H9 (cell line): ENCODE results near the gene ZC4H2. TPM values are rescaled to one million over a fixed set of nuclear protein-coding genes. Genes with fewer than 3 reads are reported as not detected.

Source experiments
- DNase-seq: peaks from one replicate; pipeline ENCODE4 v3.0.0-alpha.2; 2017
- H2AFZ ChIP-seq: one replicate; pipeline ENCODE4 v1.6.1; 2013; ENCODE audit warnings: mild to moderate bottlenecking, low read length, control low read depth, moderate library complexity
- H2AK5ac ChIP-seq: 2 replicates; pipeline ENCODE4 v1.6.1; 2013; ENCODE audit warnings: low read length, control low read depth, mixed read lengths; ENCODE audit not compliant: insufficient read length
- H2BK120ac ChIP-seq: one replicate; pipeline ENCODE4 v1.6.1; 2013; ENCODE audit warnings: low read depth, mild to moderate bottlenecking, low read length, control low read depth, inconsistent platforms; ENCODE audit not compliant: poor library complexity, severe bottlenecking
- H2BK12ac ChIP-seq: 2 replicates; pipeline ENCODE4 v1.6.1; 2013; ENCODE audit warnings: low read length, control low read depth, mixed read lengths, low read depth; ENCODE audit not compliant: insufficient read length
- H2BK15ac ChIP-seq: 2 replicates; pipeline ENCODE4 v1.6.1; 2013; ENCODE audit warnings: low read depth, low read length, control low read depth
- H2BK20ac ChIP-seq: one replicate; pipeline ENCODE4 v1.6.1; 2013; ENCODE audit warnings: low read depth, mild to moderate bottlenecking, low read length, control low read depth, inconsistent platforms; ENCODE audit not compliant: poor library complexity, severe bottlenecking
- H2BK5ac ChIP-seq: 2 replicates; pipeline ENCODE4 v1.6.1; 2013; ENCODE audit warnings: low read length, control low read depth, mixed read lengths; ENCODE audit not compliant: insufficient read length
- H3K14ac ChIP-seq: 2 replicates; pipeline ENCODE4 v1.6.1; 2013; ENCODE audit warnings: low read length, control low read depth; ENCODE audit not compliant: insufficient read depth
- H3K18ac ChIP-seq: 2 replicates; pipeline ENCODE4 v1.6.1; 2013; ENCODE audit warnings: low read depth, mild to moderate bottlenecking, mixed read lengths, low read length, control low read depth; ENCODE audit not compliant: insufficient read length
- H3K23ac ChIP-seq: 2 replicates; pipeline ENCODE4 v1.6.1; 2013; ENCODE audit warnings: low read length, control low read depth, mixed read lengths, low read depth; ENCODE audit not compliant: insufficient read length
- H3K23me2 ChIP-seq: 2 replicates; pipeline ENCODE4 v1.6.1; 2013; ENCODE audit warnings: low read depth, mild to moderate bottlenecking, mixed read lengths, low read length, control low read depth; ENCODE audit not compliant: insufficient read length, poor library complexity, severe bottlenecking
- H3K27ac ChIP-seq: 2 replicates; pipeline ENCODE4 v1.5.1; 2013; ENCODE audit warnings: low read length, control low read depth, mixed read lengths, low read depth; ENCODE audit not compliant: insufficient read length
- H3K27me3 ChIP-seq: 2 replicates; pipeline ENCODE4 v1.6.1; 2013; ENCODE audit warnings: low read length, control low read depth, inconsistent platforms; ENCODE audit not compliant: insufficient read depth
- H3K4ac ChIP-seq: 2 replicates; pipeline ENCODE4 v1.6.1; 2013; ENCODE audit warnings: low read depth, mild to moderate bottlenecking, control low read depth, inconsistent platforms, low read length, moderate library complexity
- H3K4me1 ChIP-seq: 2 replicates; pipeline ENCODE4 v1.6.1; 2013; ENCODE audit warnings: low read length, control low read depth, inconsistent platforms; ENCODE audit not compliant: insufficient read depth
- H3K4me2 ChIP-seq: 2 replicates; pipeline ENCODE4 v1.6.1; 2013; ENCODE audit warnings: low read length, control low read depth, mixed read lengths; ENCODE audit not compliant: insufficient read length, insufficient read depth
- H3K56ac ChIP-seq: 2 replicates; pipeline ENCODE4 v1.6.1; 2013; ENCODE audit warnings: low read depth, mild to moderate bottlenecking, mixed read lengths, low read length, control low read depth; ENCODE audit not compliant: insufficient read length
- H3K79me1 ChIP-seq: 2 replicates; pipeline ENCODE4 v1.6.1; 2013; ENCODE audit warnings: low read depth, mild to moderate bottlenecking, moderate library complexity, low read length, control low read depth, inconsistent platforms; ENCODE audit not compliant: insufficient read depth, poor library complexity, severe bottlenecking
- H3K79me2 ChIP-seq: 2 replicates; pipeline ENCODE4 v1.6.1; 2013; ENCODE audit warnings: low read length, control low read depth, inconsistent platforms; ENCODE audit not compliant: insufficient read depth
- H3K9ac ChIP-seq: 2 replicates; pipeline ENCODE4 v1.6.1; 2013; ENCODE audit warnings: low read length, control low read depth, mixed read lengths; ENCODE audit not compliant: insufficient read length; ENCODE audit errors: extremely low read depth
- H3K9me3 ChIP-seq: one replicate; pipeline ENCODE4 v1.6.1; 2013; ENCODE audit warnings: low read depth, low read length, inconsistent platforms; ENCODE audit not compliant: control insufficient read depth
- H3T11ph ChIP-seq: one replicate; pipeline ENCODE4 v1.6.1; 2013; ENCODE audit warnings: mild to moderate bottlenecking, low read length, control low read depth, inconsistent platforms
- H4K20me1 ChIP-seq: one replicate; pipeline ENCODE4 v1.6.1; 2013; ENCODE audit not compliant: control insufficient read depth, insufficient read length, insufficient read depth
- H4K5ac ChIP-seq: 2 replicates; pipeline ENCODE4 v1.6.1; 2013; ENCODE audit warnings: low read depth, mild to moderate bottlenecking, mixed read lengths, low read length, control low read depth; ENCODE audit not compliant: insufficient read length
- H4K8ac ChIP-seq: replicated peaks from 2 replicates; pipeline ENCODE4 v1.6.1; 2013; ENCODE audit warnings: low read length, control low read depth, mixed read lengths, low read depth; ENCODE audit not compliant: insufficient read length
- H4K91ac ChIP-seq: 2 replicates; pipeline ENCODE4 v1.6.1; 2013; ENCODE audit warnings: low read depth, mild to moderate bottlenecking, moderate library complexity, mixed read lengths, low read length, control low read depth; ENCODE audit not compliant: insufficient read length
- H3K27ac Mint-ChIP-seq, 3 experiments: 2 replicates in 2 of 3; 3 replicates in 1 of 3; pipeline ENCODE4 v1.8.0; 2020 to 2021; ENCODE audit warnings: mixed read lengths in 3 of 3, mild to moderate bottlenecking in 1 of 3, moderate library complexity in 1 of 3
- H3K27me3 Mint-ChIP-seq: 2 replicates; pipeline ENCODE4 v1.8.0; 2021; ENCODE audit warnings: low read depth, mild to moderate bottlenecking, moderate library complexity, mixed read lengths
- H3K36me3 Mint-ChIP-seq, 3 experiments: 2 replicates in 2 of 3; 3 replicates in 1 of 3; pipeline ENCODE4 v1.8.0; 2020 to 2021; ENCODE audit warnings: low read depth in 3 of 3, mixed read lengths in 3 of 3; ENCODE audit not compliant: insufficient read depth in 1 of 3
- H3K4me1 Mint-ChIP-seq, 2 experiments: 2 replicates each; pipeline ENCODE4 v1.8.0; 2020; ENCODE audit warnings: mixed read lengths in 2 of 2
- H3K4me3 Mint-ChIP-seq, 2 experiments: 2 replicates in 1 of 2; 3 replicates in 1 of 2; pipeline ENCODE4 v1.8.0; 2020 to 2021; ENCODE audit warnings: mild to moderate bottlenecking in 2 of 2, mixed read lengths in 2 of 2, moderate library complexity in 1 of 2
- H3K9me3 Mint-ChIP-seq, 2 experiments: 2 replicates in 1 of 2; 3 replicates in 1 of 2; pipeline ENCODE4 v1.8.0; 2020; ENCODE audit warnings: mild to moderate bottlenecking in 2 of 2, mixed read lengths in 2 of 2, moderate library complexity in 1 of 2
- CTCF ChIP-seq: fragments of 200-600 bp; sonication (generic); conservative IDR thresholded peaks from 3 replicates; pipeline ENCODE4 v1.8.0; 2021; ENCODE audit warnings: antibody characterized with exemption, mild to moderate bottlenecking
- total RNA-seq: library from RNA; stranded (reverse); gene quantifications from 2 replicates; pipeline ENCODE4 v1.2.1, GENCODE V29; 2021

ZC4H2 gene
- total RNA-seq, 1 experiment from 2014 or later, result 32.4 TPM

DNA sequence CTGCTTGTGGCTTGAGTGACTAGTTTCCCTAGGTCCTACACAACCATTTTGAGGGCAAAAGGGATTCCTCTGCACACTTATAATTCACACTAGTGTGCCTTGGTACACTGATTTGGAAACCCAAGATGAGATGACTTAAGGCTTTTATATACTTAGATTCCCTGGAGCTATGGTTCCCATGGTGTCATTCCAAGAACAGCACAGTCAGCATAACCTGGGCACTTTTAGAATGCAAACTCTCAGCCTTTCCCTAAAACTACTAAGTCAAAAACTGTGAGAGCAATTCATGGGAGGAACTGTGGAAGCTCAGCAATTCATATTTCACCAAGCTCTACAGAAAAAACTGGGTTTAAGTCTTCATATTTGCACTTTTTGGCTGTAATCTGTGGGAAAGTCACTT, 38.0 kb upstream of the ZC4H2 start:
- peaks cover 53% of the 10 kb centered on the region in 2 experiments for H3K9me3 Mint-ChIP-seq

More for the DNA sequence above, 38.0 kb upstream of the ZC4H2 start:
- Histone ChIP-seq H3K79me1 (no peaks in the 10 kb centered on the region), H4K91ac (no peak overlapping the region), H3K27ac (no peak overlapping the region), H3K56ac (no peak overlapping the region), H3T11ph (no peak overlapping the region), H4K8ac (no peak overlapping the region), H2BK120ac (no peak overlapping the region), H3K4me1 (no peaks in the 10 kb centered on the region), H2BK15ac (no peak overlapping the region), H2BK5ac (no peak overlapping the region), H3K79me2 (no peaks in the 10 kb centered on the region), H3K23me2 (no peaks in the 10 kb centered on the region), H4K20me1 (no peaks in the 10 kb centered on the region), H3K18ac (no peak overlapping the region), H2BK12ac (no peak overlapping the region), H3K14ac (no peak overlapping the region), H2AFZ (no peak overlapping the region), H3K4ac (no peak overlapping the region), H3K23ac (no peak overlapping the region), H3K27me3 (no peaks in the 10 kb centered on the region), H4K5ac (no peak overlapping the region), H3K9ac (no peak overlapping the region), H2BK20ac (no peak overlapping the region), H2AK5ac (no peak overlapping the region), H3K9me3 (peaks cover 37% of the 10 kb centered on the region), H3K4me2 (no peak overlapping the region)
- Mint-ChIP-seq H3K36me3 (peaks cover 0 to 4% (median 3%) of the 10 kb centered on the region in 3 experiments; a peak in 5 of 7 replicates), H3K4me3 (no peak overlapping the region), H3K4me1 (0 out of 4 replicates have a peak, but pooled peaks cover 0 to 2% of the 10 kb centered on the region in 2 experiments), H3K27me3 (no peaks in the 10 kb centered on the region), H3K27ac (no peak overlapping the region)
- no peak for TF ChIP-seq CTCF
- DNase-seq, result no peak
